GM12892 (cell line): ENCODE measurements around the gene TPSB2.
"Not testable (repeated sequence)": the region's sequence is repeated elsewhere in the genome, so short reads cannot be mapped to it uniquely, and the experiment has no call there.

ENCODE experiments used
- DNase-seq: peaks from one replicate; pipeline ENCODE4 v3.0.0; 2011; ENCODE audit not compliant: insufficient read length
- FAIRE-seq: peaks from 2 replicates; lab custom pipeline; 2011; peaks lifted over from hg19 to GRCh38; lab: Jason Lieb, UNC
- POLR2A ChIP-seq: IDR thresholded peaks from 2 replicates; pipeline ENCODE4 v1.6.1; 2011; ENCODE audit warnings: low read depth, low read length, control low read depth
- POLR2AphosphoS5 ChIP-seq: IDR thresholded peaks from 2 replicates; pipeline ENCODE4 v1.6.1; 2011; ENCODE audit warnings: low read depth, low read length, control low read depth
- TAF1 ChIP-seq: IDR thresholded peaks from 2 replicates; pipeline ENCODE4 v1.6.1; 2011; ENCODE audit warnings: low read depth, mild to moderate bottlenecking, control low read depth, low read length, borderline replicate concordance

The TPSB2 gene

GRCh38 chr16:1197237-1197866, 32.6 kb downstream of the TPSB2 start:
- DNase-seq (no peak), FAIRE-seq (no peak)
- TF ChIP-seq TAF1 = no peak
- no peak for TF ChIP-seq POLR2AphosphoS5
- TF ChIP-seq POLR2A = no peak

GRCh38 chr16:1196494-1196893, 33.5 kb downstream of the TPSB2 start:
- TF ChIP-seq POLR2A = no peak
- TF ChIP-seq TAF1 = no peak
- TF ChIP-seq POLR2AphosphoS5 = no peak
- DNase-seq (no peak), FAIRE-seq (no peak)

- no peak for TF ChIP-seq POLR2AphosphoS5
- TF ChIP-seq POLR2A = no peak
- TF ChIP-seq TAF1 = no peak
- DNase-seq (no peak), FAIRE-seq (no peak)
Measured at GRCh38 chr16:1195393-1195666, 34.7 kb downstream of the TPSB2 start.

- no peak for TF ChIP-seq TAF1
- no peak for TF ChIP-seq POLR2AphosphoS5
- no peak for TF ChIP-seq POLR2A
- DNase-seq (no peak), FAIRE-seq (no peak)
Measured at GRCh38 chr16:1194665-1195392, 35.2 kb downstream of the TPSB2 start.

GRCh38 chr16:1193825-1194581, 36.0 kb downstream of the TPSB2 start:
- FAIRE-seq (no peak), DNase-seq (no peak)
- TF ChIP-seq POLR2A (no peak), POLR2AphosphoS5 (no peak), TAF1 (no peak)

GRCh38 chr16:1193143-1193824, 36.7 kb downstream of the TPSB2 start:
- no peak for TF ChIP-seq POLR2A
- no peak for TF ChIP-seq POLR2AphosphoS5
- no peak for TF ChIP-seq TAF1
- DNase-seq (no peak), FAIRE-seq (no peak)

GRCh38 chr16:1192384-1193073, 37.5 kb downstream of the TPSB2 start:
- no peak for TF ChIP-seq POLR2AphosphoS5
- no peak for TF ChIP-seq POLR2A
- TF ChIP-seq TAF1 = no peak
- FAIRE-seq (no peak), DNase-seq (no peak)

GRCh38 chr16:1190789-1191188, 39.2 kb downstream of the TPSB2 start:
- not testable (repeated sequence) for DNase-seq, FAIRE-seq

GRCh38 chr16:1189455-1189854, 40.5 kb downstream of the TPSB2 start:
- DNase-seq = no peak
- no peak for FAIRE-seq
- no peak for TF ChIP-seq POLR2A
- no peak for TF ChIP-seq TAF1
- TF ChIP-seq POLR2AphosphoS5 = no peak

GRCh38 chr16:1188432-1189189, 41.4 kb downstream of the TPSB2 start:
- FAIRE-seq (no peak), DNase-seq (peak; percentile 57)
- no peak for TF ChIP-seq POLR2AphosphoS5
- TF ChIP-seq TAF1 = no peak
- no peak for TF ChIP-seq POLR2A

GRCh38 chr16:1185460-1186207, 44.4 kb downstream of the TPSB2 start:
- not testable (repeated sequence) for FAIRE-seq, DNase-seq
